Body of pancreas (tissue), 4 donors: Measurements from ENCODE around the gene ST3GAL5. TPM values are rescaled to one million over a fixed set of nuclear protein-coding genes. Genes with fewer than 3 reads are reported as not detected.

Experiments
- ATAC-seq: fragments of 150-250 bp; one replicate; pipeline ENCODE4 v1.9.1; 2016
- DNase-seq, 4 donors: peaks; one replicate each; pipeline ENCODE4 v3.0.0-alpha.2; 2019
- H3K27ac ChIP-seq, 4 donors: fragments of 200-600 bp; sonication (generic); 1 replicate in 3 of 4; 2 replicates in 1 of 4; pipeline versions ENCODE4 v1.5.1 to v1.6.1; 2016 to 2019; ENCODE audit warnings: mild to moderate bottlenecking in 1 of 4, mixed read lengths in 1 of 4, moderate library complexity in 1 of 4
- H3K27me3 ChIP-seq, 2 donors: fragments of 200-600 bp; sonication (generic); one replicate each; pipeline ENCODE4 v1.6.0; 2016; ENCODE audit warnings: mild to moderate bottlenecking in 1 of 2
- H3K36me3 ChIP-seq, 2 donors: fragments of 200-600 bp; sonication (generic); replicated peaks in 1 of 2; 2 replicates each; pipeline ENCODE4 v1.5.1; 2016; ENCODE audit warnings: low read depth in 2 of 2; ENCODE audit not compliant: insufficient read depth in 1 of 2
- H3K4me1 ChIP-seq: fragments of 200-600 bp; sonication (generic); one replicate; pipeline ENCODE4 v1.6.0; 2016
- H3K4me3 ChIP-seq, 2 donors: fragments of 200-600 bp; sonication (generic); 1 replicate in 1 of 2; 2 replicates in 1 of 2; pipeline ENCODE4 v1.5.1; 2016 to 2019
- H3K9me3 ChIP-seq, 3 donors: fragments of 200-600 bp; sonication (generic); 1 replicate in 2 of 3; 2 replicates in 1 of 3; pipeline ENCODE4 v1.5.1; 2016
- CTCF ChIP-seq, 7 experiments: fragments of 450-650 bp in 4 of 7; fragments of 200-600 bp in 3 of 7; sonication (generic) in 3 of 7; IDR thresholded peaks; one replicate each; pipeline ENCODE4 v1.5.1; 2016 to 2019; ENCODE audit warnings: antibody characterized with exemption in 7 of 7
- POLR2A ChIP-seq, 3 donors: fragments of 450-650 bp; IDR thresholded peaks; one replicate each; pipeline ENCODE4 v1.6.1; 2016; ENCODE audit warnings: antibody characterized with exemption in 3 of 3, mild to moderate bottlenecking in 2 of 3
- WGBS, 2 donors: methylation state at CpG; one replicate each; pipeline ENCODE4 v1.1.5; 2017; 5-methylcytosine and 5-hydroxymethylcytosine counted together
- intact Hi-C: fragments of 100-400 bp; cut with DNase I; formaldehyde crosslinking; loops from one replicate; pipeline ENCODE4 v1.15.1; 2023
- total RNA-seq, 2 donors: library from RNA; depleted of rRNA; stranded (reverse); fragments of >200 nt; gene quantifications; one replicate each; pipeline ENCODE4 v1.1.0, GENCODE V29; 2016

The ST3GAL5 gene
- total RNA-seq, 2 donors from 2014 or later: 8.6 to 18.8 TPM

DNA sequence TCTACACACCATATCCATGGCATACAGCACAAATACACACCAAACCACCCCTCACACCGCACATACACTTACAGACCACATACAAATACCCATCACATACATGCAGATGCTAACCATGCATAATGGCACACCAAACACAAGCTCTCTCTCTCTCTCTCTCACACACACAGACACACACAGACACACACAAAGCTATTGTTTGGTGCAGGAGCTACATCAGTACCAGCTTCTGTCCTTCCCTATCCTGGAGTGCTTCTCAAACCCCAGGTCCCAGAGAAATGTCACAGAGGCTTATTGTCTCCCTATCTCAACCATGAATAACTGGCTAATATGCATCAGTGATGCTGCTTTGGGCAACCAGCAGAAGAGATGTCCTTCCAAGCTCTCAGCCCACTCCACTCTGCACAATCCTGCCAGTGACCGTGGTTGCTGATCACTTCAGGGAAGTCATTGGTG, 36.5 kb upstream of the ST3GAL5 start:
- H3K4me3 ChIP-seq: no peak overlapping the region
- ATAC-seq (no peak), DNase-seq (no peak)
- 96 to 100% methylated on average over 2 of the region's 2 CpGs for WGBS, 2 donors
- no peaks in the 10 kb centered on the region for H3K9me3 ChIP-seq
- intact Hi-C loops: no loop called here
- H3K27me3 ChIP-seq: no peaks in the 10 kb centered on the region
- no peak overlapping the region for H3K27ac ChIP-seq
- H3K36me3 ChIP-seq: no peaks in the 10 kb centered on the region
- H3K4me1 ChIP-seq: peaks cover 20% of the 10 kb centered on the region
- TF ChIP-seq CTCF (IDR thresholded peaks at IDR 0.05): no peak
- no peak for TF ChIP-seq POLR2A (IDR thresholded peaks at IDR 0.05)

DNA sequence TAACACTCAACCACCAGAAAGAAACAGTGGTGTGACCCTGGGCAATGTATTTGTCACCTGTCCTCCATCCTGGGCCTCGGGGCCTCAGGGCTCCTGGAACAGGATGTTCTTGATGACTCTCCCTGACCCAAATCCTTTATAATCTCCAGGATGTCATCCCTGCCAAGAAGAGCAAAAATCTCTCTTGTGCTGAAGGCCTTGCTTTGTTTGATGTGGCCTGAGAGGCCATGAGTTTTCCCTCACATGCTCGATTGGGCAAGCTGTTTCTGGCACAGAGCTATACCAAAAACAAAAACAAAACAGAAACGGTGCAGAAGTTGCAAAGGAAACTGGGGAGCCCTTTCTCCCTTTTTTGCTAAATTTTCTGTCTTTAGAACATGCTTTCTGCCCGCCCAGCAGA, 35.7 kb upstream of the ST3GAL5 start:
- DNase-seq: peak in 2 of 4 donors; percentile 21 to 35
- WGBS, 2 donors: 40 to 54% methylated on average over 4 of the region's 4 CpGs
- peaks cover 13% of the 10 kb centered on the region for H3K4me1 ChIP-seq
- peak; percentile 57 for ATAC-seq
- peak overlapping the region in 1 of 4 donors; percentile 4 for H3K27ac ChIP-seq
- TF ChIP-seq POLR2A (IDR thresholded peaks at IDR 0.05) (no peak), CTCF (IDR thresholded peaks at IDR 0.05) (no peak)
- no peak overlapping the region for H3K4me3 ChIP-seq
- no peaks in the 10 kb centered on the region for H3K9me3 ChIP-seq
- no peaks in the 10 kb centered on the region for H3K27me3 ChIP-seq
- intact Hi-C loops: no loop called here
- no peaks in the 10 kb centered on the region for H3K36me3 ChIP-seq

GRCh38 chr2:85922199-85922598, 33.4 kb upstream of the ST3GAL5 start:
- TF ChIP-seq POLR2A (IDR thresholded peaks at IDR 0.05): no peak
- TF ChIP-seq CTCF (IDR thresholded peaks at IDR 0.05): no peak
- H3K27ac ChIP-seq: no peak overlapping the region
- H3K27me3 ChIP-seq: no peaks in the 10 kb centered on the region
- H3K36me3 ChIP-seq: no peaks in the 10 kb centered on the region
- no peak for DNase-seq
- intact Hi-C loops: no loop called here
- ATAC-seq: no peak
- peaks cover 12% of the 10 kb centered on the region for H3K4me1 ChIP-seq
- no peak overlapping the region for H3K4me3 ChIP-seq
- no peaks in the 10 kb centered on the region for H3K9me3 ChIP-seq
- WGBS, 2 donors: 78 to 83% methylated on average over 3 of the region's 3 CpGs

DNA sequence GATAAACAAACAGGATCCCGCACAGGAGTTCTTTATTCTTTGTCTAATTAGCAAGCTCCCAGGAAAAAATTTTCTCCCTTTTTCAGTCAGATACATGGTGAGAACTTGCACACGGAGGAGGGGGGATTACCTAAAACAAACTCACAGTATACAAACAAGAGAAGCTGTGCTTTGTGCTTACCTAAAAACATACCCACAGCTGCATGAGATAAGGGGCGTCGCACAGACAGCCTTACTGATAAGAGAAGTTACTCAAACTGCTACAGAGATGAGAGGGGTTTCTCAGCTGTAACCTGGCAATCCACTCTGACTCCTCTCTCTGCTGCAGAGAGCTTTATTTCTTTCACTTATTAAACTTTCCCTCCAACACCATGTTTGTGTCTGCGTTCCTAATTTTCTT, 32.9 kb upstream of the ST3GAL5 start:
- peaks cover 12% of the 10 kb centered on the region for H3K4me1 ChIP-seq
- no peak for ATAC-seq
- H3K27me3 ChIP-seq: no peaks in the 10 kb centered on the region
- intact Hi-C loops: no loop called here
- TF ChIP-seq CTCF (IDR thresholded peaks at IDR 0.05): no peak
- TF ChIP-seq POLR2A (IDR thresholded peaks at IDR 0.05): no peak
- 31% methylated on average over 5 of the region's 5 CpGs for WGBS, 2 donors
- H3K27ac ChIP-seq: peak overlapping the region in 1 of 4 donors; percentile 54
- DNase-seq: no peak
- no peak overlapping the region for H3K4me3 ChIP-seq
- H3K36me3 ChIP-seq: no peaks in the 10 kb centered on the region
- no peaks in the 10 kb centered on the region for H3K9me3 ChIP-seq

DNA sequence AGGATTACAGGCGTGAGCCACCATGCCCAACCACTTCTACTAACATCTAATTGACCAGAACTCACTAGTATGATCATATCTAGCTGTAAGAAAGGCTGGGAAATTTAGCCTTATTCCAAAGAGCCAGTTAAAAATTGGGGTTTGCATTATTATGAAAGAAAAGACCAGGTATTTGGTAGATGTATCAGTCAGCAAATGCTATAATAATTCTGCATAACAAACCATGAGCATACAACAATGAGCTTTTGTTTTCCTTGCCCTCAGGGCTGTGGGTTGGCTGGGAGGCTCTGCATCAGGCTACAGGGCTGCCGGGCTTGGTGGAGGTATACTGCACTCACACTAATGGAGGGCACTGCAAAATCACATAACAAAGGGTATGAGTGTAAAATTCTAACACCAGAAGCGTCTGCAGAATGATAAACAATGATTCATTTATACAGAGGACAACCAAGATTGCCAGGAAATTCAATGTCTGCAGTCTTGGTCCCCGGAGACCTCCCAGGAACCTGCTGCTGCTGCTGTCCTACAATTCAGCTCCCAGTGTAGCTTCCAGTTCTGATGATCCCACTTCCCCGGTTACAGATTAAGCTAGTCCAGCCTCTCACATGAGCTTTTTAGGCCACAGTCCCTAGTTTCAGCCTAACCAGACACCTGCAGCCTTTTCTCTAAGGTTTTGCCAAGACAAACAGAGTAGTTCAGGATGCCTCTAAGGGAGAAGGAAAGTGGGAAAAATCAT, 32.2 kb upstream of the ST3GAL5 start:
- DNase-seq (peak in 2 of 4 donors; percentile 24 to 29), ATAC-seq (peak; percentile 25)
- intact Hi-C loops: no loop called here
- no peaks in the 10 kb centered on the region for H3K9me3 ChIP-seq
- H3K27me3 ChIP-seq: no peaks in the 10 kb centered on the region
- peak overlapping the region in 1 of 4 donors; percentile 54 for H3K27ac ChIP-seq
- no peaks in the 10 kb centered on the region for H3K36me3 ChIP-seq
- H3K4me3 ChIP-seq: no peak overlapping the region
- TF ChIP-seq CTCF (IDR thresholded peaks at IDR 0.05) (no peak), POLR2A (IDR thresholded peaks at IDR 0.05) (no peak)
- peaks cover 12% of the 10 kb centered on the region for H3K4me1 ChIP-seq
- 46 to 63% methylated on average over 5 of the region's 5 CpGs for WGBS, 2 donors
